ENCODE results near the gene SHPK.

Gene SHPK

DNA sequence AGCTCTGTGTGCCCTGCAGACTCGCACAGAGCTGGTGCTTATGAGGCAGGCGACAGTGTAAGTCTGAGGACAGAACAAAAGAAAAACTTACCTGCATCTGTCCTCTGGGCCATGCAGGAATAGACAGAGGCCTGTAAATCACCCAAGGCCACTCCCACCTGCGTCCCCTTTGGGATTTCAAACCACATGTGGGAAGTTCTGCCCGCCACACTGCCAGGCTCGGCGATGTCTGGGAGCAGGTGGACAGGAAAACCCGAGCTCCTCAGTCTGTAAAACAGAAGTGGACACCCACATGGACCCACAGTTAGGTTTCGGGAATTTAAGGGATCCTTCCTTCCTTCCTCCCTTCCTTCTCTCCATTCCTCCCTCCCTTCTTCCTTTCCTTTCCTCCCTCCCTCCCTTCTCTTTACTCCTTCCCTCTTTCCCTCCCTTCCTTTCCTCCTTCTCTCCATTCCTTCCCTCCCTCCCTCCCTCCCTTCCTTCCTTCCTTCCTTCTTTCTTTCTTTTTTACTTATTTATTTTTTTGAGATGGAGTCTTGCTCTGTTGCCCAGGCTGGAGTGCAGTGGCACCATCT is 14.8 kb downstream of the SHPK start:
- POLR2A ChIA-PET (ENCODE audit: low non-redundant PET) = no interaction called here
- no peak for DNase-seq (ENCODE audit: low spot score)
- no peak for TF ChIP-seq CTCF (conservative IDR thresholded peaks at IDR 0.05; ENCODE audit: low read depth)
- CTCF ChIA-PET = no interaction called here
- no peak overlapping the region for H3K27ac ChIP-seq

DNA sequence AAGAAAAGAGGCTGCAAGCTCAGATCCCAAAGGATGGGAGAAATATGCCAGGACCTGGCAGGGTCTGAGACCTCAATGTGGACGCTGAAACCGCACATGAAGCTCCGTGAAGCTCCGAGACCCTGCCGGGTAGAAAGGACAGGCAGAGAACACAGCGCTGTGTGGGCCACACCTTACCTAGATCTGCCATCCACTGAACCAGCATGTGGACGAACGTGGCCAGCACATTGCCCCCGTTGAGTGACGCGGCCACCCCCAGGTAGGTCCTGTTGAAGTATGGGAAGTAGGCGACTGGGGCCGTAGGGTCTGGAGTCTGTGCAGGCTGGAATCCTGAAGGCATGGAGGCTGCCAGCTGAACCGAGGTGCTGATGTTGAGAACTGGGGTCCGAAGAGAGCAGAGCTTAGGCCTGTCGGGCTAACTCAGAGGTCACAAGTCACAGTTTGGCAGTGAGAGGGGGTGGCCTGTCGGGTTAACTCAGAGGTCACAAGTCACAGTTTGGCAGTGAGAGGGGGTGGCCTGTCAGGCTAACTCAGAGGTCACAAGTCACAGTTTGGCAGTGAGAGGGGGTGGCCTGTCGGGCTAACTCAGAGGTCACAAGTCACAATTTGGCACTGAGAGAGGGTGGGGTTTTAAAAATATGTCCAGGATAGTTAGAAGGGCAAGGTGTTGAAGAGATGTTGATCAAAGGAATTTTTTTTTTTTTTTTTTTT is 20.7 kb downstream of the SHPK start:
- DNase-seq (ENCODE audit: low spot score) = no peak
- ChIA-PET CTCF (no interaction called here), POLR2A (ENCODE audit: low non-redundant PET) (no interaction called here)
- TF ChIP-seq CTCF (conservative IDR thresholded peaks at IDR 0.05; ENCODE audit: low read depth) = no peak
- H3K27ac ChIP-seq = no peak overlapping the region

- ChIA-PET CTCF (interaction anchor here (0.7 kb wide), 1 partner anchor 976 kb away, joined by 3 read pairs; no protein-coding TSS in a partner anchor), POLR2A (ENCODE audit: low non-redundant PET) (no interaction called here)
- no peak for TF ChIP-seq CTCF (conservative IDR thresholded peaks at IDR 0.05; ENCODE audit: low read depth)
- H3K27ac ChIP-seq = no peak overlapping the region
- no peak for DNase-seq (ENCODE audit: low spot score)
Measured at GRCh38 chr17:3613124-3613523, 22.9 kb downstream of the SHPK start.

- TF ChIP-seq CTCF (conservative IDR thresholded peaks at IDR 0.05; ENCODE audit: low read depth) = no peak
- CTCF ChIA-PET = no interaction called here
- POLR2A ChIA-PET (ENCODE audit: low non-redundant PET) = no interaction called here
- DNase-seq (ENCODE audit: low spot score) = peak; percentile 11
- H3K27ac ChIP-seq = no peak overlapping the region
Measured at GRCh38 chr17:3610523-3610922, 25.5 kb downstream of the SHPK start.

- DNase-seq (ENCODE audit: low spot score) = no peak
- TF ChIP-seq CTCF (conservative IDR thresholded peaks at IDR 0.05; ENCODE audit: low read depth) = no peak
- peak overlapping the region; percentile 45 for H3K27ac ChIP-seq
- CTCF ChIA-PET = no interaction called here
- POLR2A ChIA-PET (ENCODE audit: low non-redundant PET) = no interaction called here
Measured at GRCh38 chr17:3609689-3610088, 26.4 kb downstream of the SHPK start.

DNA sequence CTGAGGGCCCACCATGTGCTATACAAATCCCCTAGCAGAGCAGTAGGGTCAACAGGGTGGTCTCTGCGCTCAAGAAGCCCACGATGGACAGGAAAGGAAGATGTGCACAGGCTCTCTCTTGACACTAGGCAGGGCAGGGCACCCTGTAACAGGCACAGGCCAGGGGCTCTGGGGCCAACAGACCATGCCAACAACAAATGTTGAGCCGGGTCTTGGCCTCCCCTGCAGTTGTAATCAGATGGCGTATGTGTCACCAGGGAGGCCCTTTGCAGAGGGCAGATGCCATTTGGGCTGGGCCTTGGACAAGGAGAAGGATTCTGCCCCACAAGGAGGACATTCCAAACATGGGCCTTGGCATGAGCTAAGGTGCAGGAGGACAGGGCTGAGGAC is 32.2 kb downstream of the SHPK start:
- DNase-seq (ENCODE audit: low spot score) = no peak
- ChIA-PET CTCF (no interaction called here), POLR2A (ENCODE audit: low non-redundant PET) (no interaction called here)
- peak overlapping the region; percentile 60 for H3K27ac ChIP-seq
- no peak for TF ChIP-seq CTCF (conservative IDR thresholded peaks at IDR 0.05; ENCODE audit: low read depth)
